ENCODE measurements around the gene ABCA4.

Gene ABCA4

GRCh38 chr1:93990010-93990409 lies 130.9 kb downstream of the ABCA4 start:
- no peak for DNase-seq (ENCODE audit: low spot score)
- no peak for TF ChIP-seq CTCF (IDR thresholded peaks at IDR 0.05; ENCODE audit: extremely low read depth, insufficient read depth, missing control alignments)
- in situ Hi-C loops (cut with MboI; ENCODE audit: low pct_unique_long_range_greater_than_20kb, low sequenced_read_pairs, unreplicated experiment), result no loop called here

- TF ChIP-seq CTCF (IDR thresholded peaks at IDR 0.05; ENCODE audit: extremely low read depth, insufficient read depth, missing control alignments), result no peak
- no peak for DNase-seq (ENCODE audit: low spot score)
- in situ Hi-C loops (cut with MboI; ENCODE audit: low pct_unique_long_range_greater_than_20kb, low sequenced_read_pairs, unreplicated experiment), result no loop called here
These were observed 131.3 kb downstream of the ABCA4 start for GRCh38 chr1:93989601-93990000.

- TF ChIP-seq CTCF (IDR thresholded peaks at IDR 0.05; ENCODE audit: extremely low read depth, insufficient read depth, missing control alignments), result no peak
- in situ Hi-C loops (cut with MboI; ENCODE audit: low pct_unique_long_range_greater_than_20kb, low sequenced_read_pairs, unreplicated experiment), result no loop called here
- no peak for DNase-seq (ENCODE audit: low spot score)
These were observed 132.2 kb downstream of the ABCA4 start for GRCh38 chr1:93988634-93989350.

DNA sequence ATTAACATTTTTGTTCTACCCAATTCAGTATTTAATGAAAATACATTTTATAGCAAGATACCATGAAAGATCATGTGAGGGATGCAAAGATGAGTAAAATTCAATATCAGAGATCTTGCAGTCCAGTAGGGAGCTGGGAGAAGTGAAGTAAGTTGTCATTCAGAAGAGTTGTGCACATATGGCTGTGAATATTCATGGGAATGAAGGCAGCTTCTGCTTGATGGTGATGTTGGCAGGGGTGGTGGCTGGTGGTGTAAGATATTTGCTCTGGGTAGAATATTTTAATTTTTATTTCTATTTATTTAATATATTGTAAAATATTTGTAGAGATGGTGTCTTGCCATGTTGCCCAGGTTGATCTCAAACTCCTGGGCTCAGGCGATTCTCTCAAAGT lies 139.7 kb downstream of the ABCA4 start:
- DNase-seq (ENCODE audit: low spot score), result no peak
- no peak for TF ChIP-seq CTCF (IDR thresholded peaks at IDR 0.05; ENCODE audit: extremely low read depth, insufficient read depth, missing control alignments)
- in situ Hi-C loops (cut with MboI; ENCODE audit: low pct_unique_long_range_greater_than_20kb, low sequenced_read_pairs, unreplicated experiment), result no loop called here

DNA sequence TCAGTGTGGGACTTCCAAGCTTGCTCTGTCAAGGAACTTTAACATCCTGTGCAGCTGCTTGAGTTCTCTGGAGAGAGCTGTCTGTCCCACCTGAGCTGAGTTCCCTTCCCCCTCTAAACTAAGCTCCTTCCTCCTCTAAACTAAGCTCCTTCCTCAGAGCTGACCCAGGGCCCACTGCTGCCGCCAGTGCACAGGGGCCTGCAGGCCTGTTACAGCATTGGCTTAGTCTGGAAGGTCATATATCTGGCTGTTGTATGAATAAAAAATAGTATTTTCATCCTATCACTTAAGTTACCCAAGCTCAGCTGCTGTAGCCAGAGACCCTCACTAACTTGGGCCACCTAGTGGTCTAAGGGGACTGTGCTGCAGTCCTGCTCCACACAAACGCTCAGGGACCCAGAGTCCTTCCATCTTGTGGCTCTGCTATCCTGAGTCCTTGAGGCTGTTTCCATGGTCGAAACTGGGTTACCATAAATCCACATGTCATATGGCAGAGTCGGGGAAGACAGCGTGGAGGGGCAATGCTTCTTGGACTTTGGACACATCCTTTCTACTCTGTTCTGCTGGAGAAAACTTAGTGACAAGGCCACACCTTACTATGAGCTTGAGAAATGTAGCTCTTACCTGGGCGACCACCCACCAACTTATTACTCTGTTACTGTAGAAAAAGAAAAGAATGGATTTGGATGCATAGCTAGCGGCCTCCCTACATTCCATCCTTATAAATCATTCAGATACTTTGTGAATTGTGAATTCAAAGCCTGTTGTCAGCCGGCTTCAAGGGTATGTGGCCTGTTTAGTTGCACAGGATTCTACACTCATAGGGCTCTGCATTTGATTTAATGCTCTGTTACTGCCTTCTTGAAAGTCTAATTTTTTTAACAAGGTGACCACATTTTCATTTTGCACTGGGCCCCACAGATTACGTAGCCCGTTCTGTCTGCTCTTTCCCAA lies 140.4 kb downstream of the ABCA4 start:
- peak; percentile 28 for TF ChIP-seq CTCF (IDR thresholded peaks at IDR 0.05; ENCODE audit: extremely low read depth, insufficient read depth, missing control alignments)
- in situ Hi-C loops (cut with MboI; ENCODE audit: low pct_unique_long_range_greater_than_20kb, low sequenced_read_pairs, unreplicated experiment), result no loop called here
- peak; percentile 26 for DNase-seq (ENCODE audit: low spot score)

GRCh38 chr1:93979718-93980319 lies 141.1 kb downstream of the ABCA4 start:
- DNase-seq (ENCODE audit: low spot score), result no peak
- in situ Hi-C loops (cut with MboI; ENCODE audit: low pct_unique_long_range_greater_than_20kb, low sequenced_read_pairs, unreplicated experiment), result no loop called here
- no peak for TF ChIP-seq CTCF (IDR thresholded peaks at IDR 0.05; ENCODE audit: extremely low read depth, insufficient read depth, missing control alignments)

Data from GM13977 (cell line).